ENCODE measurements around the gene SMARCAL1. TPM values are rescaled to one million over a fixed set of nuclear protein-coding genes. Genes with fewer than 3 reads are reported as not detected.

SMARCAL1 gene
- total RNA-seq, 6 experiments from 2014 or later: 6.1 to 11.0 (median 7.9) TPM

GRCh38 chr2:216464104-216464720 lies 51.9 kb downstream of the SMARCAL1 start:
- intact Hi-C loops (cut with DNase I): no loop called here
- no peak for ATAC-seq
- no peaks in the 10 kb centered on the region for H3K27me3 ChIP-seq

GRCh38 chr2:216465579-216466195 lies 53.4 kb downstream of the SMARCAL1 start:
- Histone ChIP-seq H3K4me1 (no peaks in the 10 kb centered on the region), H3K9me3 (no peaks in the 10 kb centered on the region), H3K4me3 (no peak overlapping the region), H3K27ac (no peak overlapping the region), H3K36me3 (peaks cover 0 to 2% (median 1%) of the 10 kb centered on the region in 4 donors), H3K27me3 (no peaks in the 10 kb centered on the region)
- no peak for ATAC-seq
- no peak for DNase-seq
- TF ChIP-seq POLR2A (IDR thresholded peaks at IDR 0.05): no peak
- 96% methylated on average over 4 of the region's 5 CpGs for WGBS (ENCODE audit: insufficient coverage, low coverage, low lambda C conversion rate, missing lambda C conversion rate)
- intact Hi-C loops (cut with DNase I): no loop called here

More at GRCh38 chr2:216464104-216464720, 51.9 kb downstream of the SMARCAL1 start:
- no peak overlapping the region for H3K4me3 ChIP-seq
- H3K4me1 ChIP-seq: no peaks in the 10 kb centered on the region
- peaks cover 0 to 2% (median 0%) of the 10 kb centered on the region in 4 donors for H3K36me3 ChIP-seq
- no peak for DNase-seq
- WGBS (ENCODE audit: insufficient coverage, low coverage, low lambda C conversion rate, missing lambda C conversion rate): 89% methylated on average over 4 of the region's 6 CpGs
- no peaks in the 10 kb centered on the region for H3K9me3 ChIP-seq
- TF ChIP-seq CTCF (IDR thresholded peaks at IDR 0.05) (no peak), POLR2A (IDR thresholded peaks at IDR 0.05) (no peak)
- H3K27ac ChIP-seq: no peak overlapping the region

- Histone ChIP-seq H3K9me3 (no peaks in the 10 kb centered on the region), H3K27ac (no peak overlapping the region), H3K36me3 (peaks cover 0 to 9% (median 1%) of the 10 kb centered on the region in 4 donors), H3K4me3 (no peak overlapping the region), H3K27me3 (no peaks in the 10 kb centered on the region), H3K4me1 (no peaks in the 10 kb centered on the region)
- ATAC-seq (no peak), DNase-seq (no peak)
- 96% methylated on average over 4 of the region's 4 CpGs for WGBS (ENCODE audit: insufficient coverage, low coverage, low lambda C conversion rate, missing lambda C conversion rate)
- intact Hi-C loops (cut with DNase I): no loop called here
- TF ChIP-seq POLR2A (IDR thresholded peaks at IDR 0.05) (no peak), CTCF (IDR thresholded peaks at IDR 0.05) (no peak)
Measured at GRCh38 chr2:216467845-216468244, 55.6 kb downstream of the SMARCAL1 start.

GRCh38 chr2:216469661-216470060 lies 57.4 kb downstream of the SMARCAL1 start:
- peaks cover 0 to 9% (median 1%) of the 10 kb centered on the region in 4 donors for H3K36me3 ChIP-seq
- no peak for ATAC-seq
- H3K27me3 ChIP-seq: no peaks in the 10 kb centered on the region
- DNase-seq: no peak
- TF ChIP-seq POLR2A (IDR thresholded peaks at IDR 0.05) (no peak), CTCF (IDR thresholded peaks at IDR 0.05) (no peak)
- no peaks in the 10 kb centered on the region for H3K4me1 ChIP-seq
- no peaks in the 10 kb centered on the region for H3K9me3 ChIP-seq
- no peak overlapping the region for H3K27ac ChIP-seq
- H3K4me3 ChIP-seq: no peak overlapping the region
- intact Hi-C loops (cut with DNase I): no loop called here

- no peaks in the 10 kb centered on the region for H3K9me3 ChIP-seq
- no peaks in the 10 kb centered on the region for H3K27me3 ChIP-seq
- intact Hi-C loops (cut with DNase I): no loop called here
- H3K36me3 ChIP-seq: peaks cover 0 to 11% (median 0%) of the 10 kb centered on the region in 4 donors
- DNase-seq (no peak), ATAC-seq (no peak)
- H3K27ac ChIP-seq: no peak overlapping the region
- H3K4me3 ChIP-seq: no peak overlapping the region
- H3K4me1 ChIP-seq: no peaks in the 10 kb centered on the region
- WGBS (ENCODE audit: insufficient coverage, low coverage, low lambda C conversion rate, missing lambda C conversion rate): 82% methylated on average over 3 of the region's 3 CpGs
- TF ChIP-seq POLR2A (IDR thresholded peaks at IDR 0.05) (no peak), CTCF (IDR thresholded peaks at IDR 0.05) (no peak)
Measured at GRCh38 chr2:216473187-216473586, 60.9 kb downstream of the SMARCAL1 start.

All from right lobe of liver (tissue), 6 donors.